GM21423 (cell line): ENCODE results near the gene SGK1.

Source experiments
- ATAC-seq: cut with Tn5 transposase; IDR thresholded peaks from one replicate; pipeline ENCODE4 v1.9.1; 2021; ENCODE audit warnings: mild to moderate bottlenecking, moderate library complexity; ENCODE audit not compliant: unreplicated experiment

The SGK1 gene

DNA sequence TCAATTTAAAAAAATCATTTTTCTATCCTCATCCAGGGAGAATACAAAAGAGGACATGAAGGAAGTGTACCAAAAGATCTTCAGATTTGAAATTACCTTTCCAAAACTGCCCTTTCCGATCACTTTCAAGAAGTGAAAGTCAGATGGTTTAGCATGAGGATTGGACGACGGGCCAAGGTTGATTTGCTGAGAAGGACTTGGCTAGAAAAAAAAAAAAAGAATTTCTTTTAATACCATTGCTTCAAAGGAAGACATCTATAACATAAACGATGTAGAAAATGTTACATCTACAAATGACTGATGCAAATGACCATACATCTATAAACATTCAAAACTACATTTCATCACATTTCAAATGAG is 144.6 kb downstream of the SGK1 start:
- ATAC-seq = no peak

DNA sequence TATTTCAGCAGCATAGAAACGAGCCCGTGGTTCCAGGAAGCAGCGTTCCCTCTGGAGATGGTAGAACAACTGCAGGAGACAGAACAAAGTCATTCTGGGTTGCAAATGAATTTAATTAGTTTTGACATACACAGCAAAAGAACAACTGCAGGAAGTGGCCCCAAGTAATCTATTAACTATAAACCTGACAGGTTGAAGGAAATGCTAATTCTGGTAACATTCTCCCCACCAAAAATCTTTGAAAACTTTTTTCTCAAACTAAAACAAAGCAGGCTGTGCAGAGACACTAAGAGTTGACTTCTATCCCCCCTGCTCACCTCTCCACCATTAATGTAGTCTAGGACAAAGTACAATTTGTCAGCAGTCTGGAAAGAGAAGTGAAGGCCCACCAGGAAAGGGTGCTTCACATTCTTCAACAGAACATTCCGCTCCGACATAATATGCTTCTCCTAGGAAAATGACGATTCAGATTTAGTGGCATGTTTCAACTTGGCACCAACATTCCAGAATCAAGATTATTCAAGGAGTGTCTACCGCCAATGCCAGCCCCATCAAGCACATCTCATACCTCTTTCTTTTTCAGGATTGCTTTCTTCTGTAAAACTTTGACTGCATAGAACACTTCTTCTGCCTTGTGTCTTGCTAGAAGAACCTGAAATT is 145.1 kb downstream of the SGK1 start:
- no peak for ATAC-seq

DNA sequence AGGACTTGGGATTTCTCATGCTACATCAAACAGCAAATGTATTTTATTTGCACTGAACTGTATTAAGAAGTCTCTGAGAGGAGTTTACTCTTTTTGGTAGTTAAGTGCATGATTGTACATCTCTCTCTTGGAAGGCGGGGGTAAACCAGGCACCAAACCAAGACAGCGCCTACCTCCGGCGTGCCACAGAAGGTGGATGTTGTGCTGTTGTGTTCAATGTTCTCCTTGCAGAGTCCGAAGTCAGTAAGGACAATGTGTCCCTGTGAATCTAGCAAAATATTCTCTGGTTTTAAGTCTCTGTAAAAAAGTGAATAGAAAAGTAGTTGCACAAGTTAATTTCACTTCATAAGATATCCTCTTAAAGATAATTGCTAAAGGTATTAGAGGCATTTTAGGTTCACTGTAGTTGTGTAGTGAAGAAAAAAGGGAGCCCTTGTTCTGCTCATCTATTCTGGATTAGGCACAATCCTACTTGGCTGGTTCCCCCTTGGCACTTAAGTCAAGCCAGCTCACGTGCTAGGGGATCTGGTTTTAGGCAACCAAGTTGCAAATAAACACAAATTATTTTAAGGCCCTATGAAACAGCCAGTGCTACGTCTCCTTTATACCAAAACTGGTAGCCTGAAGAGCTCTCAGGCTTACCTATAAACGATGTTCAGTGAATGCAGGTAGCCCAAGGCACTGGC is 145.7 kb downstream of the SGK1 start:
- no peak for ATAC-seq

DNA sequence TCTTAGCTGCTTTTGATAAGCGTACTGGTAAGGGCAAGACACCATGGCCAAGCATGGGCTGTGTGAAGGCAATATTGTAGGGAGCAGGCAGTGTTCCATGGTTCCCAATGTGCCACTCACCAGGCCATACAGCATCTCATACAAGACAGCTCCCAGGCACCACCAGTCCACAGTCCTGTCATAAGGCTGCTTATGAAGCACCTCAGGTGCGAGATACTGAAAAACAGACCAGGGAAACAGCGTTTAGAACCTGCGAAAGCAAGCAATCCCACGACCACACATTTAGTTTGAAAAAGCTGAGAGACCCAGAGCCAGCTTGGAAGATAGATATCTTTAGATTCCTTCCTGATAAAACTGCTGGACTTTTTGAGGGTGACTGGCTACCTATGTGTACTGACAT is 146.4 kb downstream of the SGK1 start:
- no peak for ATAC-seq

DNA sequence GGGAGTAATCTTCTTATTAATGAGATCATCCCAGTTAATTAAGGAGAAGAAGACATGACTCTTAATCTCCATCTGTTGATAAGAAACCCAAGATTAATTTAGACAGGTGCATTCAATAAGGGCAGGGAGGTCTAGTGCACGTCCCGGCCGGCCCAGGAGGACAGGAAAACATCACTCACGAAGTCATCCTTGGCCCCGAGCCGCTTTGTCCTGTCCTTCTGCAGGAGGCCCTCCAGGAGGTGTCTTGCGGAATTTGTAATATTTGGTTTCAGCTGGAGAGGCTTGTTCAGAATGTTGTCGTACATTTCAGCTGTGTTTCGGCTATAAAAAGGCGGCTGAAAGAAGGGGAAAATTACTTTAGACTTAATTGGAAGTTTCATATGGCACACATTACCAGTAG is 147.1 kb downstream of the SGK1 start:
- no peak for ATAC-seq

DNA sequence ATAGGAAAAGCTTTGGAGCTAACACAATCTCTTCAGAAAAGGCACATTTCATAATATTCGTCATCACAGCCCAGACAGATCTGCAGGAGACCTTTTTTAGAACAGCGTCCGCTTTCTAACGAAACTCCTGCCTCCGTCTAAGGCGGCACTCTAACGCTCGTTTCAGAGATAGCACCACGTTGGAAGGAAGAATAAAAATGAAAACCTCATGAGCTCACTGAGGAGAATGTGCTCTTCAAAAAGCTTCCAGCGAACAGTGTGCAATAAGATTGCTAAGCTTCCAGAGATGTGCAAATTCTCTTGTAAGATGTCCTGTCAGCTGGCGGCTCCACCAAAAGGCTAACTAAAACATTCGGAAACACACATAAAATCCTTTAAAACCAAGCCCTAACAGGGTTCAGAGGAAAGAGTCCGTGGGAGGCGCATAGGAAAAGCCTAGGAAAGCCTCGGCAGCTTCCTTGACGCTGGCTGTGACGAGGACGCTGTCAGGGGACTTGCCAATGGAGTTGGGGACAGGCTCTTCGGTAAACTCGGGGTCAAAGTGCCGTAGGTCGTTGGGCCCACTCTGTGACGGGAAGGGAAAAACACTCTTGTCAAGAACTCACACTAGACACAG is 147.9 kb downstream of the SGK1 start:
- no peak for ATAC-seq

DNA sequence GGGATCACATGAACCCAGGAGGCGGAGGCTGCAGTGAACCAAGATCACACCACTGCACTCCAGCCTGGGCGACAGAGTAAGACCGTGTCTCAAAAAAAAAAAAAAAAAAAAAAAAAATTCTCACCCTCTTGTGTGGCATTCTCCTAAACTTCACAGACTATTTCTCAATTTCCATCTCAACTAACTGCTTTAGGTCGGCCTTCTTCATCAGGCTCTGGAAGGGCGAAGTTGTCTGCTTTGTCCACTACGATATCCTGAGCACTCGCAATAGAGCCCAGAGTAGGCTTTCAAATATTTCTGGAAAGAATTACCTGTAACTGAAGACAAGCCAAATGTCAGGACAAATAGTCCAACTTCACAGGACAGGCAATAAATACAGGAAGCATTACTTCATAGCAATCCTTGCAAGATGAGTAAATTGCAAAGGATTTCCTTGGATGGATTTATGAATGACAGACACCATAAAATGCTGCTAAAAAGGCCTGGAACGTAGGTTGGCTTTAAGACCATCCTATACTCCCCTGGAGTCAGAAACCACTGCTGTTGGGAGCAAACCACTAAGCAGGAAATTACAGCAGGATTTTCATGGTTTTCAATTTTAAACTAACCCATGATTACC is 149.2 kb downstream of the SGK1 start:
- no peak for ATAC-seq

DNA sequence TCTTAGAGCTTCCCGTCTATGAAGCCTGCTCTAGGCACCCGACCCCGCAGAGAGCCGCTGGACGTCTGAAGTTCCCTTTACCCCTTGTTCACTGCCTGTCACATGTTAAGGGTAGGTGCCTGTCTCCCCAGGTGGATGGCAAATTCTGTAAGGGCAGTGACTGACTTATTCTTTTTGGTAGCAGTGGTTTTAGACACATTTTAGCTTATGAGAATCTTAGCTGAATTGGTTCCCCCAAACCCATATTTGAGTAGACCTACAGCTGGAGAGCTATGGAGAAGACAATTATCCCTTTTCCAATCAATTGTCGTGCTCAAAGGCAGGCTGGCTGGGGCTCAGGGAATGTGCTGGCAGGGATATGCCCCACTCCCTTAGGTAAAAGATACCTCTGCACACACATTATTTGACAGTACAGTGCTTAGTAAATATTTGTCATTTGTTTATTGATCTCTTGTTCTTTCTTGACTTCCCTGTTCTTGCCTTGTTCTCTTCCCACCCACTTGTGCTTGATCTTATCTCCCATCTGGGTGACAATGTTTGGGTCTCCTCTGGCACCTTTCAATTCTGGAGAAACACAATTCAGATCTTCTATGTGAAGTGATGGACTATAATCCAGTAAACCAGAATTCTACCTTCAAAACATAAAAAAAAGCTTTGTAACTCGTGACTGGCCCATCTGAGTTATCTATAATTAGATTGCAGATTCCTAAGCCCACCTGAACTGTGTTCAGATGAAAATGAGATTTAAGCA is 151.2 kb downstream of the SGK1 start:
- no peak for ATAC-seq

DNA sequence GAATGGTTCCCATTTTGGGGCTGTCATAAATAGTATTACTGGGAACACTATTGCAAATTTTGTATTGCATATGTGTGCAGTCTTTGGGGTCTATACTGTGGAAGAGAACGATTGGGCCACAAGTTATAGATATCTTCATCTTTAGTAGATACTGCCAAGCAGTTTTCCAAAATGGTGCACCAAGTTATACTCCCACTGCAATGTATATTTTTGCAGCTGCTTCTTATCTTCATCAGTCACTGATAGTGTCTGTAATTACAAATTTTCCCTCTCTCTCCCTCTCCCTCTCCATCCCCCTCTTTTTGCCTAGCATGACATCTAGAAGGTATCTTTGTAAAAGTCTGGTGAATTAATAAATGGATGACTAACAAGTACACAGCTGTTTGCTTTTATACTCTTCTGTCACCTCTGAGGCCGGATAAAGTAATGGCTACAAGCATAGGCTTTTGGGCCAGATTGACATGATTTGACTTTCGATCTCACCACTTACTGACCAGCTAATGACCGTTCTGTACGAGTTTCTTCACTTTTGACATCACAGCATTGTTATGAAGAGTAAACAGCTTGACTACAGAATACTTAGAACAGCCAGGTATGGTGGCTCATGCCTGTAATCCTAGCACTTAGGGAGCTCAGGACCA is 152.2 kb downstream of the SGK1 start:
- ATAC-seq = no peak

DNA sequence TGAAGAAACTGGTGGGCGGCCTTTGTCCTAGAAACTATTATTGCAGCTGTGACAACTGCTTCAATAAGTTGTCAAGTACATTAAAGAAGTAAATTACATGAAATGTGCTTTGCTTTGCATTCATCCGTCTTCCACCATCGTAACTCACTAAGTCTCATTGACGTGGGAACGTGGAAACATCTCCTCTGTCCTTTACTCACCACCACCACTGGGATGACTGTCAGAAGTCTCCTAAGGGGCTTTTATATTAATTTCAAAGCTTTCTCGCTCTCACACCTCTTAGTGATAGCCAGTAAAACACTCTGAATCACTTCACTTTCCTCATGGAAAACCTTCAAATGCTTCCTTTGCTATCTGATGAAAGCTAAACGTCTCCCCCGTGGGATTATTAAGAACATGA is 153.6 kb downstream of the SGK1 start:
- ATAC-seq = no peak

DNA sequence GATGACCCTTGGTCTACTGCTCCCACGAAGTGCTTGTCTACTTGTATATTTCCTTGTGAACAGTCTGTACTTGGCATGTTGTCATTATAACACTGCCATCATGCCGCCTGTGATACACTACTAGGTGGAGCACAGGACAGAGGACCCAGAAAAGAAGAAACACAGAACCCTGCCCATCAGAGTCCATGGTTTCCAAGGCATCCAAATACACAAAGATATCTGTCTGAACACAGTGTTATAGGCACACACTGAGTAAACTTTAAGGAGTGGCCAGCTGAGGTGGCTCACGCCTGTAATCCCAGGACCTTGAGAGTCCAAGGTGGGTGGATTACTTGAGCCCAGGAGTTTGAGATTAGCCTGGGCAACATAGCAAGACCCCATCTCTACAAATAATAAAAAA is 155.0 kb downstream of the SGK1 start:
- no peak for ATAC-seq

DNA sequence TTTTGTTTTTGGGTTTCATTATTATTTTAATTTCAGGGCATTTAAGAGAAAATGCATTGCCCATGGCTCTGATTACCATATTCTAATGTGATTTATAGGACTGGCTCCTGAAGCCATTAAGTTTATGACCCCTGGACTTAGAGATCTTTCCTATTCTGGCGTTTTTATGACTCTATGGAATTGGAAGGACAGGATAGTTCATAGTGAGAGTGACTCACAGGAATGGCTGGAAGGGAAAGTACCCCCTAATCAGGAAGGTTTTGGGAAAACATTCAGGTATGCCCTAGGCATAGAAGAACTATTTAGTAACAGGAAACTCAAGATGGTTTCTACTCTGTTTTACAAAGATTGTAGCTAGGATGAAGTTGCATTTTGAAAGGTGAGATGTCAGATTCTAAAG is 156.9 kb downstream of the SGK1 start:
- no peak for ATAC-seq

DNA sequence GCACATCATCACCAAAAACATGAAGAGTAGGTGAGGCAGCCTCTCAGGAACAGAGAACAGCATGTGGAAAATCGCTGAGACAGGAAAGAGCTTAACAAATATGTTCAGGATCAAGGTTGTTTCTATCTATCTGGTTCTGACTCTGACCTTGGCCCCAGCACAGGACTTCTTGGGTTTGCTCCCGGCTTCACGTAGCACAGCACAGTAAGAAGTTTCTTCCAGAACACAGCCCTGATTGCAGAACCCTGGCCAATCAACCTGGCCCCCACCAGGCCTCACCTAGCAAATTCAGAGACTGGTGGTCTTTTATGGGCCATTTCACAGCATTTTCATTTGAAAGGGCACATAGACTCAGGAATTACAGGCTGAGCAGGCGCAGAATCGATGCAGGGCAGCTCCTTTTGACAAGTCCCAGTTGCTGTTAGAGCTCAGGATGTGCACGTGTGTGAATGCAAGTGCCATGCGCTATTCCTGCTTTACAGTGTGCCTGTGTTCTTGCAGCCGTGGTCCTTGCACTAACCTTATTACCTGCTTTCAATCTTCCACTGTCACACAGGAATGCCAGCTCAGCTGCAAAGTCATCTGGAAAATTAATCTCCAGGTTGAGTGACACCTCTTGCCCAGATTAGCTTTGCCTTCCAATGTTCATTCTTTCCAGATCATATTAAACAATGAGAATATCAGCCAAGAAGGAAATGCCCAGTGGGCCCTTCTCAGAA is 165.0 kb downstream of the SGK1 start:
- ATAC-seq = no peak

DNA sequence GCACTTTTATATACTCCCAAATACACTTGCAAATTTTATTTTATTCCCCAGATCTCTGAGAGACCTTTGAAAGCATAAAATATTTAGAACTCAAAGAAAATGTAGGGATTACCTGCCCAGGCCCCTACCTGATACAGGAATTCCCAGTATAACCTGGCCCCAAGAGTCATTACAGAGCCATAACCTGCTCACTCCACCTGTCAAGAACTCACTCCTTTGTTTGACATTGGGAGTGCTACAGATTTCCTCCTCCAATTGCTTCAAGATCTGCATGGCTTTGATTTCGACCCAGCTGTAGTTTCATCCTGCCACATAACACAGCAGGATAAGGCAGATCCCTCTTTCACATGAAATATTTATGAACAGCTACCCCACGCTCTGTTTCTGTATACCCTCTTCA is 169.3 kb downstream of the SGK1 start:
- no peak for ATAC-seq

DNA sequence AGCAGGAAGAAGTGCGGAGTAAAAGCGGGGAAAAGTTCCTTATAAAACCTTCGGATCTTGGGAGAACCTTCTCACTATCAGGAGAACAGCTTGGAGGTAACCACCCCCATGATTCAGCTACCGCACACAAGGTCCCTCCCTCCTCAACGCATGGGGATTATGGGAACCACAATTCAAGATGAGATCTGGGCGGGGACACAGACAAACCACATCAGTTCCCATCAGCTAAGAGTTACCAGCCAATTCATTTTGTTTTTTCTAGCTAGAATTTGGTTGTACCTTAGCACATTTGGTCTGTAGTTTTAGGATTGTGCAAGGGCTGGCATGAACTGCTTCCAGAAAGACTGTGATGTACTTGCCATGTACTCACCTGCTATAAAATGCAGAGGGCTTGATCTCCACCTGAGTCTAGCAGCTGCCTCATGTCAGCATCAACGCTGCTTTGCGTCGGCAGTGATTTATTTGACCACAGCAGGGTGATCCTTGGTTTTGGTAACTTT is 170.8 kb downstream of the SGK1 start:
- no peak for ATAC-seq

DNA sequence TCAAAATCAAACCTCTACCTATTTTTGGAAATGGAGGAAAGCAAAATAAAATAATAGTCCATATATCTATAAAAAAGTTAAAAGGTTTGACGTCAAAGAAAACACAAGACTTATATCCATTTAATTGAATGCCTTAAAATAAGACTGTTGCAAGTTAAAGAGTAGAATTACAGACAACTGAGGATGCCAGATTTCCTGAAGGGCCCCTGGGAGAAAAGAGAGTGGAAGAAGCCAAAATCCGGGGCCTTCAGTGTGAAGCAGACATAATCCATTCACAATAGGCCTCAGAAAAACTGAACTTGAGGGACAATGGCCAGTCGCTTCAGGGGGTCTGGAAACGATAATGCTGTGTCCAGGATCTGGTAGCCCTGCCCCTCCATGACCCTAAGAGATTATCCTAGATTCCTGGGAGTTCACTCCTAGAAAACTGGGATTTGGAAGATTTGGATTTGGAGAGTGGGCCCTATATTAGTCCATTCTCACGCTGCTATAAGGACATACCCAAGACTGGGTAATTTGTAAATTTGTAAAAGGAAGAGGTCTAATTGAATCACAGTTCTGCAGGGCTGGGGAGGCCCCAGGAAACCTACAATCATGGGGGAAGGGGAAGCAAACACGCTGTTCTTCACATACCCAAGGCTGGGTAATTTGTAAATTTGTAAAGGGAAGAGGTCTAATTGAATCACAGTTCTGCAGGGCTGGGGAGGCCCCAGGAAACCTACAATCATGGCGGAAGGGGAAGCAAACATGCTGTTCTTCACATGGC is 171.5 kb downstream of the SGK1 start:
- no peak for ATAC-seq

DNA sequence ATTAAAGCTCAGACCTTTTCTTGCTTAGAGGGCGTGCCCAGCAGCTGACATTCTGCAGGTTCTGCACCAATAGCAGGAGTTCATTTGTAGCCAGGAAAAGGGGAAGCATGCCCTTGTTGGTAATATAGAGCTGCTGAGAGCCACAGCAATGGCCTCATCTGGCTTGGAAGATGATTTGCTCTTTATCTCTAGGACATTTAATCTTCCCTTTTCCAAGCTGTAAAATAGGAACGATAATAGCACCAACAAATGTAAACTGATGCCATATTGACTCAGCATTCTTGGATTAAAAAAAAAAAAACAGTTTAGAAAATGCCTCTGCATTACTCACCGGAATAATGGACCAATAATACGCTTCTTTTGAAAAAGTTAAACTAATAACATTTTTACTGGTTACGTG is 172.1 kb downstream of the SGK1 start:
- no peak for ATAC-seq

DNA sequence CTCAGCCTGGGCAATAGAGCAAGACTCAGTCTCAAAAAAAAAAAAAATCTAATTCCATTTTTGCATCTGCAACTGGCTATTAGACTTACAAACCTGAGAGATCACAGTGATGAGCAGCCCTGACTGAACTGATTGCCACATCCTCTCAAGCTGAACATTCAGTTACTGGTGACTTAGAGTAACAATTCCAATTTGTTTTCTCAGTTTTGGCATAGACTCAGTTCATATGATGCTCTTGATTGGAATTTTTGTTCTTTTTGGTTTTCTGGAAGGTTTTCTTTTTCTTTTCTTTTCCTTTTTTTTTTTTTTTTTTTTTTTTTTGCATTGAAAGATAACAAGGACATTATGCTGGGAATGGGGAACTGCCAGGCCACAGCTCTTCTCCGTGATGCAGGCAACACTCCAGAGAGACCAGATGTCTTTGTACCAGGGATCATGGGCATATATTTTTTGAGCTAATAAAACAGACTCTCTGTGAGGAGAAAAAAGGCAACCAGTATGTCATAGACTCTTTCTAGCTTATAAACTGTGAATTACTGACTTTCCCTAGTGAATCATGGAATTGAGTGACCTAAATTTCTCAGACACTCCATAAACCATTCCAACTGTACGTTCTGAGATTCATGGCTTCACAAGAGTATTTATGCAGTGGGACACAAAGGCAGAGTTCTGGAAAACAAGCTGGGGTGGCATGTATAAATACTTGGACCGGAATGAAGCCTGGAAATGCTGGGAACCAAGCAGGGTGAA is 179.5 kb downstream of the SGK1 start:
- no peak for ATAC-seq

DNA sequence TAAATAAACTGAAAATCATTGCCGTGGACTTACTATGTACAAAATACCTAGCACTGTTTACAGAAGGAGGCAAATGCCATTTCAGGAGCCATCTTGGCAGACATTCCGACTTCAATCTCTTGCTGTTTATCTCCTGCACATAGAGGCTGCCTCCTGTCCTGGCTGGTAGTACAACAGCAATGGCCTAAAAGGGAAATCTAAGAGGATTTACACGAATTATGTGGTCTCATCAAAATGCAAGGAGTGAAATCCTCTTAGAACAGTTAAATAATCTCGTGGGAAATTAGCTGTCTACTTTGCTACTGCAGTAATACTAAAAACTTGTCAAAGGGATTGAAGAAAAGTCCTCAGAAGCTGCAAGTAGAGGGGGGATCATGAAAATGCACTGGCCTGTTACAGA is 183.3 kb downstream of the SGK1 start:
- ATAC-seq = no peak
